ENCODE results near the gene GJC2.

DNA sequence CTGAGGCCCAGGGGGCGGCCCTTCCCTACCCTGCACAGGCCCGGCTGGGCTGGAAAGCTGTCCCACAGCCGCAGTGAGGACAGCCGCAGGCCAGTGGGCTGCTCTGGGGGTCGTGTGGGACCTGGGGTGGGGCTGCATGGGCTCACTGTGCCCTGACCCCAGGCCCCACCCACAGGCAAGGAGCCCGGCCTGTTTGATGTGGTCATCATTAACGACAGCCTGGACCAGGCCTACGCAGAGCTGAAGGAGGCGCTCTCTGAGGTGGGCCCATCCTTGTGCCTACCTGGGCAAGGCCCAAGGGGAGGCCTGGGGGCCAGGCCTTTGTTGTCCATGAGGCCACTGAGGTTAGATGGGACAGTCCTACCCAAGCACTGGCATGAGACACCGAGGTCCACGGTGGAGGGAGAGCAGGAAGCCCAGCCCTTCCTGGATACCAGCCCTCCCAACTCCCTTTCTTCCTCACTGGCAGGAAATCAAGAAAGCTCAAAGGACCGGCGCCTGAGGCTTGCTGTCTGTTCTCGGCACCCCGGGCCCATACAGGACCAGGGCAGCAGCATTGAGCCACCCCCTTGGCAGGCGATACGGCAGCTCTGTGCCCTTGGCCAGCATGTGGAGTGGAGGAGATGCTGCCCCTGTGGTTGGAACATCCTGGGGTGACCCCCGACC lies 1.4 kb upstream of the GJC2 start:
- TF ChIP-seq, protein P1, sequence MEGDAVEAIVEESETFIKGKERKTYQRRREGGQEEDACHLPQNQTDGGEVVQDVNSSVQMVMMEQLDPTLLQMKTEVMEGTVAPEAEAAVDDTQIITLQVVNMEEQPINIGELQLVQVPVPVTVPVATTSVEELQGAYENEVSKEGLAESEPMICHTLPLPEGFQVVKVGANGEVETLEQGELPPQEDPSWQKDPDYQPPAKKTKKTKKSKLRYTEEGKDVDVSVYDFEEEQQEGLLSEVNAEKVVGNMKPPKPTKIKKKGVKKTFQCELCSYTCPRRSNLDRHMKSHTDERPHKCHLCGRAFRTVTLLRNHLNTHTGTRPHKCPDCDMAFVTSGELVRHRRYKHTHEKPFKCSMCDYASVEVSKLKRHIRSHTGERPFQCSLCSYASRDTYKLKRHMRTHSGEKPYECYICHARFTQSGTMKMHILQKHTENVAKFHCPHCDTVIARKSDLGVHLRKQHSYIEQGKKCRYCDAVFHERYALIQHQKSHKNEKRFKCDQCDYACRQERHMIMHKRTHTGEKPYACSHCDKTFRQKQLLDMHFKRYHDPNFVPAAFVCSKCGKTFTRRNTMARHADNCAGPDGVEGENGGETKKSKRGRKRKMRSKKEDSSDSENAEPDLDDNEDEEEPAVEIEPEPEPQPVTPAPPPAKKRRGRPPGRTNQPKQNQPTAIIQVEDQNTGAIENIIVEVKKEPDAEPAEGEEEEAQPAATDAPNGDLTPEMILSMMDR (IDR thresholded peaks at IDR 0.05): no peak
- TF ChIP-seq POLR2AphosphoS5 (IDR thresholded peaks at IDR 0.05): no peak
- TF ChIP-seq POLR2A (IDR thresholded peaks at IDR 0.05): no peak

Measured in stomach (tissue), 4 donors.